ENCODE data around the gene CD300LB.
A peak's percentile ranks its signal among the peaks of the same experiment; 100 is the strongest.
"Not testable (repeated sequence)": the region's sequence is repeated elsewhere in the genome, so short reads cannot be mapped to it uniquely, and the experiment has no call there.

The CD300LB gene

DNA sequence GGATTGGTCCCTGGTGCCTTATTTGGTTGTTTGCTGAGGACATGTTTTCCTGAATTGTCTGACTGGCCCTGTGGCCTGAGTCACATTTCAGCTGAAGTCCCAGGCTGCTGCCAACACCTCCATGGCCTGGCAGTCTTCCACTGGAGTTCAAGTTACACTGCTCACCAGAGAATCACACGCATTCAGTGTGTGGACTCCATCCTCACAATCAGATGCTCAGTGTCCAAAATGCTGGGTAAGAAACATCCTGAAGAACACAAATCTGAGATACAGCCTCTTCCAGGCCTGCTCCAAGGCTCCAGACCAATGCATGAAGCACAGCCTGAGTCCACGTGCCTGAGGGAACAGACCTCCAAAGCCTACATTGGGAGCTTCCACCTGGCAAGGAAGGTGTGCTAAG lies 19.2 kb downstream of the CD300LB start:
- FAIRE-seq (no peak), DNase-seq (ENCODE audit: insufficient read length) (no peak)
- TF ChIP-seq TAF1 (IDR thresholded peaks at IDR 0.05; ENCODE audit: borderline replicate concordance, low read depth, low read length) (no peak), POLR2A (IDR thresholded peaks at IDR 0.05; ENCODE audit: low read depth, low read length) (no peak), POLR2AphosphoS5 (IDR thresholded peaks at IDR 0.05; ENCODE audit: low read depth, low read length) (no peak)

DNA sequence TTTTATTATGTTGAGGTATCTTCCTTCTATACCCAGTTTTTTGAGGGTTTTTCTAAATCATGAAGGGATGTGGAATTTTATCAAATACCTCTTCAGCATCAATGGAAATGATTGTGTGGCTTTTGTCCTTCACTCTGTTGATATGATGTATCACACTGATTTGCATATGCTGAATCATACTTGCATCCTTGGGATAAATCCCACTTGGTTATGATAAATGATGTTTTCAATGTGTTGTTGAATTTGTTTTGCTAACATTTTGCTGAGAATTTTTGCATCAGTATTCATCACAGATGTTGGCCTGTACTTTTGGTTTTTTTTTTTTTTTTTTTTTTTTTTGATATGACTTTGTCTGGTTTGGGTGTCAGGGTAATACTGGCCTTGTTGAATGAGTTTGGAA lies 23.1 kb downstream of the CD300LB start:
- no peak for FAIRE-seq
- TF ChIP-seq TAF1 (IDR thresholded peaks at IDR 0.05; ENCODE audit: borderline replicate concordance, low read depth, low read length) (no peak), POLR2A (IDR thresholded peaks at IDR 0.05; ENCODE audit: low read depth, low read length) (no peak), POLR2AphosphoS5 (IDR thresholded peaks at IDR 0.05; ENCODE audit: low read depth, low read length) (no peak)
- DNase-seq (ENCODE audit: insufficient read length) = no peak

DNA sequence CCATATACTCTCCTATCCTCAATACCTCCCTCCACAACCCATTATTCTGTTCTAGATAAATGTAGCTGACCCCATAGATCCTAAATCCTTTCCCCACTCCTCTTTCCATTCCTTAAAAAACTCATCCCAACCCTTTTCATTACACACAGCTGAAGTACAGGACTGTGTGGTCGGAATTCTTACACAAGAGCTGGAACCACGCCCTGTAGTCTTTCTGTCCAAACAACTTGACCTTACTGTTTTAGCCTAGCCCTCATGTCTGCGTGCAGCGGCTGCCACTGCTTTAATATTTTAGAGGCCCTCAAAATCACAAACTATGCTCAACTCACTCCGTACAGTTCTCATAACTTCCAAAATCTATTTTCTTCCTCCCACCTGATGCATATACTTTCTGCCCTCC lies 27.3 kb downstream of the CD300LB start:
- not testable (repeated sequence) for FAIRE-seq

GRCh38 chr17:74502861-74503260 lies 28.4 kb downstream of the CD300LB start:
- no peak for FAIRE-seq
- no peak for TF ChIP-seq POLR2AphosphoS5 (IDR thresholded peaks at IDR 0.05; ENCODE audit: low read depth, low read length)
- no peak for TF ChIP-seq POLR2A (IDR thresholded peaks at IDR 0.05; ENCODE audit: low read depth, low read length)
- no peak for TF ChIP-seq TAF1 (IDR thresholded peaks at IDR 0.05; ENCODE audit: borderline replicate concordance, low read depth, low read length)
- DNase-seq (ENCODE audit: insufficient read length) = no peak

More for the DNA sequence above, 27.3 kb downstream of the CD300LB start:
- DNase-seq (ENCODE audit: insufficient read length) = not testable (repeated sequence)

GRCh38 chr17:74499992-74500391 lies 31.3 kb downstream of the CD300LB start:
- FAIRE-seq = no peak
- TF ChIP-seq POLR2AphosphoS5 (IDR thresholded peaks at IDR 0.05; ENCODE audit: low read depth, low read length) (no peak), TAF1 (IDR thresholded peaks at IDR 0.05; ENCODE audit: borderline replicate concordance, low read depth, low read length) (no peak), POLR2A (IDR thresholded peaks at IDR 0.05; ENCODE audit: low read depth, low read length) (no peak)

DNA sequence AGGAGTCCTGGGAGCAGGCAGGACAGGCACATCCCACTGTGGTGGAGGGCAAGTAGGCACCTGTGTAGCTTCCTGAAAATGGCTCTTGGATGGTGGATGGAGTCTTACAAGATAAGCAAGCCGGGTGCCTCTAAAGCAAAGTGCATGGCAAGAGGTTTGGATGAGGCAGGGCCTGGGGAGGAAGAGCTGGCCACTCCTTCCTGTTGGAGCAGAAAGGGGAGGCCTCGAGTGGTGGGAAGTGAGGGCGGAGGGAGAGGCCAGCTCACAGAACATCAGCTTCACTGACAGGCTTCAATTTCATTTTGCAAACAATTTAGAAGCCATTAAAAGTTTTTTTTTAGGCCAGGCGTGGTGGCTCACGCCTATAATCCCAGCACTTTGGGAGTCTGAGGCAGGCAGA lies 33.8 kb downstream of the CD300LB start:
- DNase-seq (ENCODE audit: insufficient read length) (no peak), FAIRE-seq (no peak)
- TF ChIP-seq TAF1 (IDR thresholded peaks at IDR 0.05; ENCODE audit: borderline replicate concordance, low read depth, low read length) = no peak
- TF ChIP-seq POLR2AphosphoS5 (IDR thresholded peaks at IDR 0.05; ENCODE audit: low read depth, low read length) = no peak
- TF ChIP-seq POLR2A (IDR thresholded peaks at IDR 0.05; ENCODE audit: low read depth, low read length) = no peak

More at GRCh38 chr17:74499992-74500391, 31.3 kb downstream of the CD300LB start:
- DNase-seq (ENCODE audit: insufficient read length) = no peak

DNA sequence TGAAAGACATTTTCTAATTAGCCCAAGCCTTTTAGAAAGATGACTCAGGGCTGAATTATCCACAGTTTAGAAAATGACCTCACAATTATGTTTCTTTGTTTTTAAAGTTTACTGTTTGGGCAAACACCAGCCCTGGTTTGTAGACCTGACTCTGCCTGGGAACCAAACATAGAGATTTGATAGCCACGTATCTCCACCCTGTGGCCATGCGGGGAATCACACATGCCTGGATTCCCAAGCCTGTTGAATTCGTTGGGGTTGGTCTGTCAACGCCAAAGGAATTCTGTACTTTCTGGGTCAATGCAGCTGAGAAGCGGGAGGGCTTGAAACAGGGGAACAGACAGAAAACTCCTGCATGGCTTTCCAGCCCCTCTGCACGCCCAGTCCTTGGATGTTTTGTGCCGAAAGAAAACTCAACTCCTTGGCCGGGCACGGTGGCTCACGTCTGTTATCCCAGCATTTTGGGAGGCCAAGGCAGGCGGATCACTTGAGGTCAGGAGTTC lies 37.9 kb downstream of the CD300LB start:
- DNase-seq (ENCODE audit: insufficient read length) (peak; percentile 51), FAIRE-seq (peak; percentile 85)
- TF ChIP-seq TAF1 (IDR thresholded peaks at IDR 0.05; ENCODE audit: borderline replicate concordance, low read depth, low read length) (no peak), POLR2A (IDR thresholded peaks at IDR 0.05; ENCODE audit: low read depth, low read length) (no peak), POLR2AphosphoS5 (IDR thresholded peaks at IDR 0.05; ENCODE audit: low read depth, low read length) (no peak)

- TF ChIP-seq TAF1 (IDR thresholded peaks at IDR 0.05; ENCODE audit: borderline replicate concordance, low read depth, low read length) = no peak
- TF ChIP-seq POLR2A (IDR thresholded peaks at IDR 0.05; ENCODE audit: low read depth, low read length) = no peak
- TF ChIP-seq POLR2AphosphoS5 (IDR thresholded peaks at IDR 0.05; ENCODE audit: low read depth, low read length) = no peak
- FAIRE-seq (no peak), DNase-seq (ENCODE audit: insufficient read length) (no peak)
Observed at GRCh38 chr17:74491626-74492025, 39.6 kb downstream of the CD300LB start.

DNA sequence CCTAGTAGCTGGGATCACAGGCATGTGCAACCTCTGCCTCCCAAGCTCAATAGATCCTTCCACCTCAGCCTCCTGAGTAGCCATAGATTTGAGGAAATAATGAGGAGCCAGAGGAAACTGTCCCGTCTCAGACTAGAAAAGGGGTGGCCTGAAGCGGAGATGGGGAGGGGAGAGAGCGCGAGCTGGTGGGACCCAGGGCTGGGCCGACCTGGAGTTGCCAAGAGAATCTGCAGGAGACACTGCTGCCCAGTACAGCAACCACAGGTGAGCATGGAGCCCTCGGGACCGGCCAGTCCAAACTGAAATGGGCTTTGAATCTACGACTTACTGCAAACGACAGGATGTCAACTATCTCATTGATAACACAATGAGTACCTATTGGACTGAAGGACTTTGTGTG lies 40.6 kb downstream of the CD300LB start:
- TF ChIP-seq POLR2AphosphoS5 (IDR thresholded peaks at IDR 0.05; ENCODE audit: low read depth, low read length) (no peak), TAF1 (IDR thresholded peaks at IDR 0.05; ENCODE audit: borderline replicate concordance, low read depth, low read length) (no peak), POLR2A (IDR thresholded peaks at IDR 0.05; ENCODE audit: low read depth, low read length) (no peak)
- no peak for FAIRE-seq
- DNase-seq (ENCODE audit: insufficient read length) = no peak

DNA sequence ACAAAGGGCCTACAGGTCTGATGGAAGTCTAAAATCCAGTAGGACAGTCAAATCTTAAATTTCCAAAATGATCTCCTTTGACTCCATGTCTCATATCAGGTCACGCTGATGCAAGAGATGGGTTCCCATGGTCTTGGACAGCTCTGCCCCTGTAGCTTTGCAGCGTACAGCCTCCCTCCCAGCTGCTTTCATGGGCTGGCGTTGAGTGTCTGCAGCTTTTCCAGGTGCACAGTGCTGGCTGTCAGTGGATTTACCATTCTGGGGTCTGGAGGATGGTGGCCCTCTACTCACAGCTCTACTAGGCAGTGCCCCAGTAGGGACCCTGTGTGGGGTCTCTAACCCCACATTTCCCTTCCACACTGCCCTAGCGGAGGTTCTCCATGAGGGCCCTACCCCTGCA lies 43.0 kb downstream of the CD300LB start:
- FAIRE-seq; DNase-seq (ENCODE audit: insufficient read length): not testable (repeated sequence)

DNA sequence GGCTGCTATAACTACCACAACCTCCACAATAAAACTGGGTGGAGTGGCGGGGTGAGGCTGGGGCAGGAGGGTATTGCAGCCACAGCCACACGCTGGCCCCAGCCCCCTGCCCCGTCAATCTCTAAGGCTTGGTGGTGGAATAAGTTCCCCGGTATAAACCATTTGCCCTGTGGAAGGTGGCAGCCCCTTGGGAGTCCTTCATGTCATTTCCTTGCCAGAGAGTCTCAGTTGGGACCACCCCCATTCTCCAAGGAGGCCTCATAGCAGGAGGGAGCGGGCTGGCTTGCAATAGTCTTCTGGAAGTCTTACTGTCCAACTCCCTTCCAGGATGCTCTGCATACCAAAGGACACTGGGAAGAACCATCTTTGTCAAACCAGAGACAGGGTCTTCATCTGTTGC lies 45.4 kb downstream of the CD300LB start:
- FAIRE-seq = no peak
- TF ChIP-seq POLR2A (IDR thresholded peaks at IDR 0.05; ENCODE audit: low read depth, low read length) (no peak; the same call in 1 of the 2 replicates), TAF1 (IDR thresholded peaks at IDR 0.05; ENCODE audit: borderline replicate concordance, low read depth, low read length) (no peak), POLR2AphosphoS5 (IDR thresholded peaks at IDR 0.05; ENCODE audit: low read depth, low read length) (no peak)
- no peak for DNase-seq (ENCODE audit: insufficient read length)

- no peak for DNase-seq (ENCODE audit: insufficient read length)
- no peak for FAIRE-seq
- TF ChIP-seq POLR2A (IDR thresholded peaks at IDR 0.05; ENCODE audit: low read depth, low read length) = no peak
Observed at GRCh38 chr17:74485022-74485743, 46.1 kb downstream of the CD300LB start.

DNA sequence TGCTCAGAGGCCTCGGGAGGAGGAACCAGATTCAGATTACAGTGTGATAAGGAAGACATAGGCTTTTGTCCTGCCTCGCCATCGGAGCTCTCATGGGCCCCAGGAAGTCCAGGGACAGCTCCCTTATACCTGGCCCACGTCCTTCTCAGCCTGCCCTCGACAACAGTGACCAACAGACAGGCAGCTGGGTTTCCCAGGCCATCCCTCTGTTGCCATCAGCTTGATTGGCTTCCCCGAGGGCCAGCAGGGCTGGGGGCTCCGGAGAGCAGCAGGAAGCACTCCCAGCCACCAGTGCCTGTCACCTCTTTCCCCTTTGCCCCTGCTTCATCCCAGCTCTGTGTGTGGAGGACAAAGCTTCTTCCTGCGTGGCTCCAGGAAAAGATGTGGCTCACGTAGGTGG lies 47.2 kb downstream of the CD300LB start:
- FAIRE-seq (no peak), DNase-seq (ENCODE audit: insufficient read length) (no peak)
- no peak for TF ChIP-seq TAF1 (IDR thresholded peaks at IDR 0.05; ENCODE audit: borderline replicate concordance, low read depth, low read length)
- TF ChIP-seq POLR2A (IDR thresholded peaks at IDR 0.05; ENCODE audit: low read depth, low read length) = no peak
- TF ChIP-seq POLR2AphosphoS5 (IDR thresholded peaks at IDR 0.05; ENCODE audit: low read depth, low read length) = no peak

Measured in GM12892 (cell line).